SK-N-SH treated with all-trans-retinoic acid at 6 μM for 48 hours (cell line): Measurements from ENCODE around the gene UBE2E3.
"Not testable (repeated sequence)": the region's sequence is repeated elsewhere in the genome, so short reads cannot be mapped to it uniquely, and the experiment has no call there.

Experiments used
- ATAC-seq: fragments of 200-7000 bp; cut with Tn5 transposase; 3 replicates; pipeline ENCODE4 v1.9.1; 2020; ENCODE audit warnings: mild to moderate bottlenecking, moderate library complexity
- ARNTL ChIP-seq: fragments of 450-650 bp; formaldehyde crosslinking; IDR thresholded peaks from 2 replicates; pipeline ENCODE4 v1.5.0; 2020; ENCODE audit warnings: low read depth, mild to moderate bottlenecking, moderate library complexity, borderline replicate concordance
- BACH2 ChIP-seq: fragments of 250-450 bp; sonication (Bioruptor Pico); IDR thresholded peaks from 2 replicates; pipeline ENCODE4 v1.9.0; 2021; ENCODE audit warnings: mild to moderate bottlenecking, borderline replicate concordance
- CREB5 ChIP-seq: fragments of 250-450 bp; sonication (Bioruptor Pico); IDR thresholded peaks from 2 replicates; pipeline ENCODE4 v1.5.1; 2020; ENCODE audit warnings: low read depth, mild to moderate bottlenecking, moderate library complexity
- CSDC2 ChIP-seq: fragments of 250-450 bp; sonication (Bioruptor Pico); IDR thresholded peaks from 2 replicates; pipeline ENCODE4 v1.5.0; 2020; ENCODE audit warnings: mild to moderate bottlenecking, moderate library complexity
- GLIS3 ChIP-seq: fragments of 250-450 bp; sonication (Bioruptor Pico); IDR thresholded peaks from 2 replicates; pipeline ENCODE4 v1.5.0; 2020; ENCODE audit warnings: mild to moderate bottlenecking, moderate library complexity
- ISL1 ChIP-seq: fragments of 250-450 bp; sonication (Bioruptor Pico); IDR thresholded peaks from 2 replicates; pipeline ENCODE4 v2.1.2; 2022; ENCODE audit warnings: mild to moderate bottlenecking, moderate library complexity
- OSR1 ChIP-seq: fragments of 250-450 bp; sonication (Bioruptor Pico); IDR thresholded peaks from 2 replicates; pipeline ENCODE4 v1.8.0; 2022; ENCODE audit warnings: moderate library complexity, mild to moderate bottlenecking, inconsistent platforms
- PPARA ChIP-seq: fragments of 250-450 bp; sonication (Bioruptor Pico); IDR thresholded peaks from 2 replicates; pipeline ENCODE4 v1.5.0; 2020; ENCODE audit warnings: mild to moderate bottlenecking, borderline replicate concordance
- RARB ChIP-seq: fragments of 250-450 bp; sonication (Bioruptor Pico); IDR thresholded peaks from 2 replicates; pipeline ENCODE4 v1.8.0; 2021; ENCODE audit warnings: mild to moderate bottlenecking, moderate library complexity
- SNAI2 ChIP-seq: fragments of 250-450 bp; sonication (Bioruptor Pico); IDR thresholded peaks from 2 replicates; pipeline ENCODE4 v1.5.0; 2020; ENCODE audit warnings: mild to moderate bottlenecking, moderate library complexity
- TCF4 ChIP-seq: fragments of 250-450 bp; sonication (Bioruptor Pico); IDR thresholded peaks from 2 replicates; pipeline ENCODE4 v1.8.0; 2021; ENCODE audit warnings: mild to moderate bottlenecking, moderate library complexity, borderline replicate concordance
- TOX ChIP-seq: fragments of 250-450 bp; sonication (Bioruptor Pico); IDR thresholded peaks from 2 replicates; pipeline ENCODE4 v1.8.0; 2021; ENCODE audit warnings: mild to moderate bottlenecking, moderate library complexity, borderline replicate concordance
- TSHZ2 ChIP-seq: fragments of 250-450 bp; sonication (Bioruptor Pico); IDR thresholded peaks from 2 replicates; pipeline ENCODE4 v1.5.0; 2020; ENCODE audit warnings: mild to moderate bottlenecking, moderate library complexity
- ZC3H10 ChIP-seq: fragments of 250-450 bp; sonication (Bioruptor Pico); IDR thresholded peaks from 2 replicates; pipeline ENCODE4 v1.5.1; 2021; ENCODE audit warnings: mild to moderate bottlenecking, moderate library complexity
- ZFP3 ChIP-seq: fragments of 250-450 bp; sonication (Bioruptor Pico); IDR thresholded peaks from 2 replicates; pipeline ENCODE4 v1.5.0; 2020; ENCODE audit warnings: mild to moderate bottlenecking, moderate library complexity
- ZFP30 ChIP-seq: fragments of 450-650 bp; formaldehyde crosslinking; IDR thresholded peaks from 2 replicates; pipeline ENCODE4 v1.5.0; 2022; ENCODE audit warnings: mild to moderate bottlenecking, moderate library complexity
- ZNF565 ChIP-seq: fragments of 450-650 bp; formaldehyde crosslinking; conservative IDR thresholded peaks from 2 replicates; pipeline ENCODE4 v1.5.0; 2020; ENCODE audit warnings: low read depth, mild to moderate bottlenecking, moderate library complexity
- ZNF70 ChIP-seq: fragments of 450-650 bp; formaldehyde crosslinking; IDR thresholded peaks from 2 replicates; pipeline ENCODE4 v1.5.0; 2020; ENCODE audit warnings: mild to moderate bottlenecking, moderate library complexity
- ZNF8 ChIP-seq: fragments of 450-650 bp; formaldehyde crosslinking; IDR thresholded peaks from 2 replicates; pipeline ENCODE4 v1.5.0; 2020; ENCODE audit warnings: mild to moderate bottlenecking, moderate library complexity
- TF ChIP-seq, protein P1 (sequence below): fragments of 250-450 bp; sonication (Bioruptor Pico); IDR thresholded peaks from 2 replicates; pipeline ENCODE4 v1.5.1; 2021; ENCODE audit warnings: mild to moderate bottlenecking, moderate library complexity
- TF ChIP-seq, protein P2 (sequence below): fragments of 250-450 bp; sonication (Bioruptor Pico); IDR thresholded peaks from 2 replicates; pipeline ENCODE4 v1.8.0; 2021; ENCODE audit warnings: low read depth, mild to moderate bottlenecking, moderate library complexity, borderline replicate concordance
- TF ChIP-seq, protein P3 (sequence below): fragments of 250-450 bp; sonication (Bioruptor Pico); IDR thresholded peaks from 2 replicates; pipeline ENCODE4 v1.8.0; 2020; ENCODE audit warnings: mild to moderate bottlenecking, moderate library complexity, borderline replicate concordance

Gene UBE2E3

GRCh38 chr2:180933332-180933731 lies 47.1 kb upstream of the UBE2E3 start:
- TF ChIP-seq, protein P1, sequence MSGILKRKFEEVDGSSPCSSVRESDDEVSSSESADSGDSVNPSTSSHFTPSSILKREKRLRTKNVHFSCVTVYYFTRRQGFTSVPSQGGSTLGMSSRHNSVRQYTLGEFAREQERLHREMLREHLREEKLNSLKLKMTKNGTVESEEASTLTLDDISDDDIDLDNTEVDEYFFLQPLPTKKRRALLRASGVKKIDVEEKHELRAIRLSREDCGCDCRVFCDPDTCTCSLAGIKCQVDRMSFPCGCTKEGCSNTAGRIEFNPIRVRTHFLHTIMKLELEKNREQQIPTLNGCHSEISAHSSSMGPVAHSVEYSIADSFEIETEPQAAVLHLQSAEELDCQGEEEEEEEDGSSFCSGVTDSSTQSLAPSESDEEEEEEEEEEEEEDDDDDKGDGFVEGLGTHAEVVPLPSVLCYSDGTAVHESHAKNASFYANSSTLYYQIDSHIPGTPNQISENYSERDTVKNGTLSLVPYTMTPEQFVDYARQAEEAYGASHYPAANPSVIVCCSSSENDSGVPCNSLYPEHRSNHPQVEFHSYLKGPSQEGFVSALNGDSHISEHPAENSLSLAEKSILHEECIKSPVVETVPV (CRISPR knock-in tag) = no peak
- TF ChIP-seq ZNF70 = no peak
- no peak for TF ChIP-seq ARNTL (CRISPR knock-in tag)
- TF ChIP-seq PPARA (CRISPR knock-in tag) = no peak
- no peak for TF ChIP-seq ZNF8 (CRISPR knock-in tag)
- TF ChIP-seq TCF4 (CRISPR knock-in tag) = no peak
- no peak for TF ChIP-seq RARB
- TF ChIP-seq ZFP30 (CRISPR knock-in tag) = no peak
- TF ChIP-seq, protein P2, sequence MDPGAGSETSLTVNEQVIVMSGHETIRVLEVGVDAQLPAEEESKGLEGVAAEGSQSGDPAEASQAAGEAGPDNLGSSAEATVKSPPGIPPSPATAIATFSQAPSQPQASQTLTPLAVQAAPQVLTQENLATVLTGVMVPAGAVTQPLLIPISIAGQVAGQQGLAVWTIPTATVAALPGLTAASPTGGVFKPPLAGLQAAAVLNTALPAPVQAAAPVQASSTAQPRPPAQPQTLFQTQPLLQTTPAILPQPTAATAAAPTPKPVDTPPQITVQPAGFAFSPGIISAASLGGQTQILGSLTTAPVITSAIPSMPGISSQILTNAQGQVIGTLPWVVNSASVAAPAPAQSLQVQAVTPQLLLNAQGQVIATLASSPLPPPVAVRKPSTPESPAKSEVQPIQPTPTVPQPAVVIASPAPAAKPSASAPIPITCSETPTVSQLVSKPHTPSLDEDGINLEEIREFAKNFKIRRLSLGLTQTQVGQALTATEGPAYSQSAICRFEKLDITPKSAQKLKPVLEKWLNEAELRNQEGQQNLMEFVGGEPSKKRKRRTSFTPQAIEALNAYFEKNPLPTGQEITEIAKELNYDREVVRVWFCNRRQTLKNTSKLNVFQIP (CRISPR knock-in tag) = no peak
- TF ChIP-seq, protein P3, sequence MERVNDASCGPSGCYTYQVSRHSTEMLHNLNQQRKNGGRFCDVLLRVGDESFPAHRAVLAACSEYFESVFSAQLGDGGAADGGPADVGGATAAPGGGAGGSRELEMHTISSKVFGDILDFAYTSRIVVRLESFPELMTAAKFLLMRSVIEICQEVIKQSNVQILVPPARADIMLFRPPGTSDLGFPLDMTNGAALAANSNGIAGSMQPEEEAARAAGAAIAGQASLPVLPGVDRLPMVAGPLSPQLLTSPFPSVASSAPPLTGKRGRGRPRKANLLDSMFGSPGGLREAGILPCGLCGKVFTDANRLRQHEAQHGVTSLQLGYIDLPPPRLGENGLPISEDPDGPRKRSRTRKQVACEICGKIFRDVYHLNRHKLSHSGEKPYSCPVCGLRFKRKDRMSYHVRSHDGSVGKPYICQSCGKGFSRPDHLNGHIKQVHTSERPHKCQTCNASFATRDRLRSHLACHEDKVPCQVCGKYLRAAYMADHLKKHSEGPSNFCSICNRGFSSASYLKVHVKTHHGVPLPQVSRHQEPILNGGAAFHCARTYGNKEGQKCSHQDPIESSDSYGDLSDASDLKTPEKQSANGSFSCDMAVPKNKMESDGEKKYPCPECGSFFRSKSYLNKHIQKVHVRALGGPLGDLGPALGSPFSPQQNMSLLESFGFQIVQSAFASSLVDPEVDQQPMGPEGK (CRISPR knock-in tag) = no peak
- no peak for TF ChIP-seq CSDC2
- no peak for TF ChIP-seq ZNF565 (CRISPR knock-in tag)
- TF ChIP-seq ZFP3 (CRISPR knock-in tag) = no peak
- TF ChIP-seq ZC3H10 = no peak
- TF ChIP-seq SNAI2 (CRISPR knock-in tag) = no peak
- ATAC-seq = no peak

- TF ChIP-seq OSR1 (CRISPR knock-in tag) (no peak), TCF4 (CRISPR knock-in tag) (no peak), RARB (no peak), SNAI2 (CRISPR knock-in tag) (no peak), ZFP3 (CRISPR knock-in tag) (no peak), TOX (CRISPR knock-in tag) (no peak), ZNF565 (CRISPR knock-in tag) (no peak), CSDC2 (no peak), CREB5 (no peak), GLIS3 (no peak), TSHZ2 (CRISPR knock-in tag) (no peak), BACH2 (CRISPR knock-in tag) (no peak), ZNF8 (CRISPR knock-in tag) (no peak), ISL1 (no peak), ZNF70 (no peak)
- TF ChIP-seq, protein P1 (CRISPR knock-in tag) = no peak
- TF ChIP-seq, protein P3 (CRISPR knock-in tag) = no peak
Observed at GRCh38 chr2:180934911-180935310, 45.5 kb upstream of the UBE2E3 start.

DNA sequence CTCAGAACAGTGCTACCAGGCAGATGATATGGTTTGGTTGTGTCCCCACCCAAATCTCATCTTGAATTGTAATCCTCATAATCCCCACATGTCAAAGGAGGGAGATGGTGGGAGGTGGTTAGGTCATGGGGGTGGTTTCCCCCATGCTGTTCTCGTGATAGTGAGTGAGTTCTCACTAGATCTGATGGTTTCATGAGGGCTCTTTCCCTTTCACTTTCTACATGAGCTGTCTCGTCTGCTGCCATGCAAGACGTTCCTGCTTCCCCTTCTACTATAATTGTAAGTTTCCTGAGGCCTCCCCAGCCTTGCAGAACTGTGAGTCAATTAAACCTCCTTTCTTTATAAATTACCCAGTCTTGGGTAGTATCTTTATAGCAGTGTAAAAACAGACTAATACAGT lies 42.9 kb upstream of the UBE2E3 start:
- not testable (repeated sequence) for ATAC-seq

More at GRCh38 chr2:180934911-180935310, 45.5 kb upstream of the UBE2E3 start:
- no peak for ATAC-seq
